AG09319 (cell line): ENCODE data around the gene MAP3K7CL.

ENCODE experiments used
- DNase-seq: peaks from one replicate; pipeline ENCODE4 v3.0.0-alpha.2; 2010; ENCODE audit warnings: low read depth; ENCODE audit errors: extremely low read depth
- CTCF ChIP-seq: IDR thresholded peaks from 2 replicates; pipeline ENCODE4 v1.5.1; 2011; ENCODE audit warnings: low read depth, mild to moderate bottlenecking, inconsistent platforms, low read length, moderate library complexity

MAP3K7CL gene

DNA sequence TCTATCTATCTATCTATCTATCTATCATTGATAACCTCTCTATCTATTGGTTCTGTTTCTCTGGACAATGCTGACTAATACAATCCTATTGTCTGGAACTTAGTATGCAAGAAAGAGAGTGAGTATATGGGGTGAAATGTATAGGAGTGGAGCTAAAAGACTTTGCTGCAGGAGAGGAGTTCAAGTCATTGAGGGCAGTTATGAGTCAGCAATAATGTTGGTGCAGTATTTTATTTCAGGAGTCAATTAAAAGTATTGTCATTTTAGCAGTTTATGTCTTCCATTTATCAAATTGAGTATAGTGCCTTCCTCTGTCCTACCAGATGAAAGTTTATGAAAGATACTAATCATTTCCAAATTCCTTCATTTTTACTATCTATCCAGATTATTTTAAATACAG, 55.8 kb downstream of the MAP3K7CL start:
- no peak for TF ChIP-seq CTCF
- DNase-seq, result no peak

DNA sequence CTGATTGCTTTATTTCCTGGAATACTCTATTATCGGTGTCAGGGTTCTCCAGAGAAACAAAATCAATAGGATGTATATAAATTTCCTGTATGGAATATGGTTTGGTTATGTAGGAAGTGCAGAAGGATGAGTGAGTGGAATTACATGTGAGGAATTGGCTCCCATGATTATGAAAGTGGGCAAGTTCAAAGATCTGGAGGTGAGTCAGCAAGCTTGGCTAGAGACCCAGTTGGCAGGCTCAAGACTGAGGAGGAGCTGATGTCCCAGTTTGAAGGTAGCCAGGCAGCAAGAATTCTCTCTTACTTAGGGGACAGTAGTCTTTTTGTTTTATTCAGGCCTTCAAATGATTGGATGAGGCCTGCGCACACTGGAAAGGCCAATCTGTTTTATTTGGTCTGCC, 57.5 kb downstream of the MAP3K7CL start:
- DNase-seq, result peak; percentile 69
- TF ChIP-seq CTCF, result no peak

DNA sequence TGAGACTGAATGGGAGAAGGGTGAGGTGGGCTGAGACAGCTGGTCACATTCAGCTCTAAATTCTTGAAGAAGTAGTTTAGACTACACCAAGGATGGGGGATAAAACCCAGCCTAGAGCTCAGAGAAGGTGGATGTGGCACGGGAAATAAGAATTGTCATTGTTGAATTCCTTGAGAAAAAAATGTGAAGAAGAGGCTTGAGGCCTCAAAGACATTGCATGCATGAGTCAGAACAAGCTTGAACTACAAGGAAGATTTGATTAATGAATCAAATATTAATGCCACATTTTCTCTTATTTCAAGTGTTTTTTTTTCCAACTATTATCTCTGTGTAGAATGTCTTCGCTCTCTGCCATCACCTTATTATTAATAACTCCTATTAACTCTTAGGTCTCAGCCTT, 58.9 kb downstream of the MAP3K7CL start:
- DNase-seq, result no peak
- TF ChIP-seq CTCF, result no peak

DNA sequence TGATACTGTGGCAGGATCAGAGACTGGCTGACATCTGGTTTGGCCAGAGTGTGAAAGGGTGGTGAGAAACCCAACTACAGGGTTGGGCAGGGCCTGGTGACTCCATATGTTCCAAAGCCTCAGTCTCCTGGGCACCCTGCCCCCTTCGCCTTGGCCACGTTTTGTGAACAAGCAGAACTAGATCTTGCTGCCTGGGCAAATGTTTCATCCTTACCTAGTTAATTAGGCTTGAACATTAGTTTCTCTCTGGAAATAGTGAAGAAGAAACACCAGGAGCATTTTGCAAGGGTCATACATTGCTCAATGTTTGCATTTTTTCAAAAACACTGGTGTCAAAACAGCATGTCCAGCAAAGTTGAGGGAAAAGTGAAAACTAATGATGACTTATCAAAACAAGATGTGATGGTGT, 60.5 kb downstream of the MAP3K7CL start:
- TF ChIP-seq CTCF, result no peak
- no peak for DNase-seq

GRCh38 chr21:29193072-29193471, 62.6 kb downstream of the MAP3K7CL start:
- no peak for DNase-seq
- no peak for TF ChIP-seq CTCF

- no peak for TF ChIP-seq CTCF
- no peak for DNase-seq
Measured at GRCh38 chr21:29193901-29194300, 63.5 kb downstream of the MAP3K7CL start.

- DNase-seq, result no peak
- TF ChIP-seq CTCF, result no peak
Measured at GRCh38 chr21:29194342-29194741, 63.9 kb downstream of the MAP3K7CL start.

DNA sequence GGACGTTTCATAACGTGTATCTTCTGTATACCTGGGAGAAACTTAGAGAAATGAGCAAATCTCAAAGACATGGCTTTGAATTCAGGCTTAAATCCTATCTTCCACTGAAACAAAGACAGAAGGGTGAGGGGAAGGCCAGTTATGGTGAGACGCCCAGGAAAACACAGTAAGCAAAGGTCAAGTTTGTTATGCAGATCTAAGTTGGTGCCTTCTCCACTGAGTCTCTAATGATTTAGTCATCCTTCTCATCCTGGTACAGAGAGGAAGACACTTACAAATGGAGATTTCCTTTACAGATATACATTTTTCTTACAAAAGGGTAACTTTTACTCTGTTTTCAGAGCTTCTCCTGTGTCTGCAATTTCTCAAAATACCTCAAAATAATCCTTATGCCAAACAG, 64.4 kb downstream of the MAP3K7CL start:
- no peak for TF ChIP-seq CTCF
- DNase-seq, result no peak
